HCT116 (cell line): ENCODE data around the gene GPR84. TPM values are rescaled to one million over a fixed set of nuclear protein-coding genes. Genes with fewer than 3 reads are reported as not detected.

Source experiments
- ATAC-seq: fragments of 200-7000 bp; cut with Tn5 transposase; 2 replicates; pipeline ENCODE4 v1.9.1; 2020; ENCODE audit warnings: mild to moderate bottlenecking, moderate library complexity
- BruUV-seq: library from RNA; stranded (reverse); fragments of 400-500 nt; replicated peaks from 2 replicates; lab custom pipeline; 2021; lab: Mats Ljungman, UMichigan
- CTCF ChIA-PET: fragments of 300-600 bp; sonication (Branson Sonifier 250); formaldehyde crosslinking; loops from one replicate; lab custom pipeline; 2021; ENCODE audit warnings: antibody characterized with exemption; lab: Charles Lee
- POLR2A ChIA-PET: fragments of 300-600, 350-600 bp; sonication (Branson Sonifier 250); formaldehyde crosslinking; loops from one replicate; lab custom pipeline; 2021; ENCODE audit warnings: antibody characterized with exemption; lab: Charles Lee
- RAD21 ChIA-PET, 2 experiments: fragments of 300-600 bp; sonication (Branson Sonifier 250); formaldehyde crosslinking; loops; one replicate each; lab custom pipeline; 2023; ENCODE audit warnings: low total read pairs in 2 of 2; ENCODE audit not compliant: uncharacterized antibody in 2 of 2, unreplicated experiment in 2 of 2, low non-redundant PET in 1 of 2; lab: Charles Lee
- DNase-seq: peaks from one replicate; pipeline ENCODE4 v3.0.0-alpha.2; 2010; ENCODE audit warnings: low read depth, low spot score
- H2AFZ ChIP-seq: fragments of 200-600 bp; shearing (Covaris generic), sonication (generic); 2 replicates; pipeline ENCODE4 v1.6.1; 2017; ENCODE audit warnings: low read depth, mixed run types, mixed read lengths, antibody characterized with exemption, low read length; ENCODE audit not compliant: poor library complexity, severe bottlenecking
- H3K27ac ChIP-seq: 2 replicates; pipeline ENCODE4 v1.5.1; 2012; ENCODE audit warnings: low read depth, low read length
- H3K27me3 ChIP-seq: fragments of 200-600 bp; sonication (generic); 2 replicates; pipeline ENCODE4 v1.6.1; 2016; ENCODE audit warnings: mixed run types, low read length, mixed read lengths; ENCODE audit not compliant: insufficient read depth
- H3K36me3 ChIP-seq, 2 experiments: fragments of 200-500 bp in 1 of 2; fragments of 200-600 bp in 1 of 2; sonication (Bioruptor generic) in 1 of 2; sonication (generic) in 1 of 2; 2 replicates each; pipeline versions ENCODE4 v1.5.1 to v1.6.1; 2014 to 2016; ENCODE audit warnings: low read length in 2 of 2, inconsistent platforms in 1 of 2, mixed read lengths in 1 of 2, mixed run types in 1 of 2; ENCODE audit not compliant: insufficient read depth in 2 of 2, control insufficient read depth in 1 of 2
- H3K4me1 ChIP-seq, 2 experiments: fragments of 200-600 bp in 1 of 2; sonication (generic) in 1 of 2; 2 replicates each; pipeline versions ENCODE4 v1.5.1 to v1.6.1; 2012 to 2017; ENCODE audit warnings: low read length in 2 of 2, inconsistent platforms in 1 of 2, mild to moderate bottlenecking in 1 of 2, mixed read lengths in 1 of 2, mixed run types in 1 of 2, moderate library complexity in 1 of 2; ENCODE audit not compliant: insufficient read depth in 2 of 2, control insufficient read depth in 1 of 2
- H3K4me2 ChIP-seq: fragments of 200-600 bp; sonication (generic); 2 replicates; pipeline ENCODE4 v1.6.1; 2017; ENCODE audit warnings: mixed run types, low read length, mixed read lengths
- H3K4me3 ChIP-seq, 2 experiments: fragments of 200-600 bp in 1 of 2; sonication (generic) in 1 of 2; replicated peaks in 1 of 2; 2 replicates each; pipeline ENCODE4 v1.5.1; 2011 to 2016; ENCODE audit warnings: low read length in 2 of 2, control low read depth in 1 of 2, low read depth in 1 of 2, mild to moderate bottlenecking in 1 of 2, mixed read lengths in 1 of 2, mixed run types in 1 of 2
- H3K79me2 ChIP-seq: fragments of 200-600 bp; sonication (generic); 2 replicates; pipeline ENCODE4 v1.6.1; 2017; ENCODE audit warnings: mild to moderate bottlenecking, mixed run types, low read length, moderate library complexity, mixed read lengths; ENCODE audit not compliant: insufficient read depth
- H3K9ac ChIP-seq: fragments of 200-600 bp; sonication (generic); 2 replicates; pipeline ENCODE4 v1.6.1; 2016; ENCODE audit warnings: low read length, mixed read lengths
- H3K9me2 ChIP-seq: fragments of 200-600 bp; sonication (generic), shearing (Covaris generic); 2 replicates; pipeline ENCODE4 v1.6.1; 2017; ENCODE audit warnings: mixed run types, mild to moderate bottlenecking, moderate library complexity; ENCODE audit not compliant: insufficient read depth
- H3K9me3 ChIP-seq, 2 experiments: fragments of 200-500 bp in 1 of 2; fragments of 200-600 bp in 1 of 2; sonication (Bioruptor generic) in 1 of 2; sonication (generic) in 1 of 2; 2 replicates each; pipeline ENCODE4 v1.6.1; 2014 to 2017; ENCODE audit warnings: low read length in 2 of 2, mixed read lengths in 2 of 2, inconsistent platforms in 1 of 2, low read depth in 1 of 2, mild to moderate bottlenecking in 1 of 2, mixed run types in 1 of 2, moderate library complexity in 1 of 2; ENCODE audit not compliant: control insufficient read depth in 1 of 2, insufficient read depth in 1 of 2
- H4K20me1 ChIP-seq: fragments of 200-600 bp; sonication (generic), shearing (Covaris generic); 2 replicates; pipeline ENCODE4 v1.6.1; 2017; ENCODE audit warnings: mixed run types, mild to moderate bottlenecking, moderate library complexity; ENCODE audit not compliant: insufficient read depth
- CTCF ChIP-seq, 3 experiments: fragments of 200-600 bp in 1 of 3; sonication (generic) in 1 of 3; IDR thresholded peaks in 2 of 3; conservative IDR thresholded peaks in 1 of 3; 2 replicates each; pipeline ENCODE4 v1.5.1; 2012 to 2017; ENCODE audit warnings: low read depth in 2 of 3, low read length in 2 of 3, antibody characterized with exemption in 1 of 3, borderline replicate concordance in 1 of 3, control low read depth in 1 of 3, mild to moderate bottlenecking in 1 of 3, mixed read lengths in 1 of 3, mixed run types in 1 of 3, moderate library complexity in 1 of 3; ENCODE audit not compliant: insufficient read depth in 1 of 3
- EZH2 ChIP-seq: fragments of 200-600 bp; sonication (generic); IDR thresholded peaks from 2 replicates; pipeline ENCODE4 v1.6.1; 2017; ENCODE audit warnings: antibody characterized with exemption, mixed run types
- FOSL1 ChIP-seq: IDR thresholded peaks from 2 replicates; pipeline ENCODE4 v1.6.1; 2012; ENCODE audit warnings: low read depth
- POLR2AphosphoS5 ChIP-seq: IDR thresholded peaks from 2 replicates; pipeline ENCODE4 v1.6.1; 2011; ENCODE audit warnings: mild to moderate bottlenecking, low read depth, low read length, moderate library complexity
- TCF7L2 ChIP-seq: IDR thresholded peaks from 2 replicates; pipeline ENCODE4 v1.7.0; 2011; ENCODE audit warnings: borderline replicate concordance, inconsistent platforms; ENCODE audit not compliant: insufficient read depth, insufficient read length; ENCODE audit errors: extremely low read depth
- intact Hi-C: fragments of 100-400 bp; cut with micrococcal nuclease; formaldehyde crosslinking; loops from 2 replicates; pipeline ENCODE4 v1.10.0; 2022
- total RNA-seq: library from RNA; stranded (reverse); gene quantifications from one replicate; pipeline ENCODE4 v1.2.1, GENCODE V29; 2021; ENCODE audit not compliant: unreplicated experiment

GPR84 gene
- total RNA-seq, 1 experiment from 2014 or later = not detected

GRCh38 chr12:54371328-54372112 is 7.2 kb upstream of the GPR84 start:
- DNase-seq = no peak
- Histone ChIP-seq H3K36me3 (no peaks in the 10 kb centered on the region), H3K4me1 (peaks cover 49 to 84% of the 10 kb centered on the region in 2 experiments), H4K20me1 (no peaks in the 10 kb centered on the region), H3K9ac (no peak overlapping the region), H3K4me2 (peak overlapping the region; percentile 45), H3K4me3 (no peak overlapping the region), H2AFZ (no peak overlapping the region), H3K27ac (peak overlapping the region; percentile 33; the same call in 1 of the 2 replicates), H3K27me3 (no peaks in the 10 kb centered on the region), H3K9me2 (no peaks in the 10 kb centered on the region), H3K9me3 (no peaks in the 10 kb centered on the region), H3K79me2 (no peaks in the 10 kb centered on the region)
- ChIA-PET CTCF (interaction anchor here (0.7 to 2.8 kb wide), 8 partner anchors 9 to 152 kb away, joined by 3 to 51 read pairs (median 4); partner anchors contain the start of gene HNRNPA1), POLR2A (interaction anchor here (1.8 kb wide), 1 partner anchor 12 kb away, joined by 6 read pairs; no protein-coding TSS in a partner anchor), RAD21 (interaction anchor here in 1 of 2 experiments (1.8 kb wide), 1 partner anchor 8 kb away, joined by 7 read pairs; no protein-coding TSS in a partner anchor)
- BruUV-seq = no TSS peak
- no peak for TF ChIP-seq EZH2
- TF ChIP-seq TCF7L2 = no peak
- TF ChIP-seq POLR2AphosphoS5 = peak; percentile 13; the same call in 1 of the 2 replicates
- intact Hi-C loops = loop anchor here (2.0 kb wide), 1 partner anchor 67 kb away; no protein-coding TSS in a partner anchor
- no peak for ATAC-seq

- H3K36me3 ChIP-seq = no peaks in the 10 kb centered on the region
Observed at GRCh38 chr12:54370171-54370730, 6.0 kb upstream of the GPR84 start.

More at GRCh38 chr12:54370171-54370730, 6.0 kb upstream of the GPR84 start:
- DNase-seq = no peak
- intact Hi-C loops = loop anchor here (1.0 to 2.0 kb wide), 2 partner anchors 24 to 69 kb away; no protein-coding TSS in a partner anchor
- ATAC-seq = peak; percentile 73
- peak overlapping the region; percentile 74 for H3K4me2 ChIP-seq
- no TSS peak for BruUV-seq
- no peaks in the 10 kb centered on the region for H3K9me2 ChIP-seq
- H3K27me3 ChIP-seq = no peaks in the 10 kb centered on the region
- no peaks in the 10 kb centered on the region for H4K20me1 ChIP-seq
- peak overlapping the region; percentile 39 for H3K9ac ChIP-seq
- peak overlapping the region; percentile 33; the same call in 1 of the 2 replicates for H3K27ac ChIP-seq
- ChIA-PET POLR2A (interaction anchor here (0.7 to 1.8 kb wide), 4 partner anchors 9 to 90 kb away, joined by 3 to 6 read pairs (median 3); partner anchors contain the start of genes CBX5 and COPZ1), CTCF (interaction anchor here (0.8 to 2.8 kb wide), 19 partner anchors 10 to 169 kb away, joined by 3 to 51 read pairs (median 4); partner anchors contain the start of genes CBX5, COPZ1 and HNRNPA1), RAD21 (interaction anchor here (0.7 to 1.8 kb wide), 2 partner anchors 9 to 232 kb away, joined by 4 to 7 read pairs (median 5); no protein-coding TSS in a partner anchor)
- no peaks in the 10 kb centered on the region for H3K9me3 ChIP-seq
- TF ChIP-seq FOSL1 (no peak), CTCF (IDR thresholded peaks at IDR 0.05 in 2 of 3, conservative IDR thresholded peaks at IDR 0.05 in 1 of 3; ENCODE audit: borderline replicate concordance in 1 of 3, insufficient read depth in 1 of 3, low read depth in 2 of 3, low read length in 2 of 3) (peak in 2 of 3 experiments; percentile 82 to 93; a peak in 4 of 6 replicates)
- peak overlapping the region in 1 of 2 experiments; percentile 29; a peak in 1 of 4 replicates for H3K4me3 ChIP-seq
- peaks cover 43 to 71% of the 10 kb centered on the region in 2 experiments for H3K4me1 ChIP-seq
- H2AFZ ChIP-seq = no peak overlapping the region
- no peaks in the 10 kb centered on the region for H3K79me2 ChIP-seq
